Renal cortex interstitium (tissue), 11 donors: ENCODE data around the gene EGR4. TPM values are rescaled to one million over a fixed set of nuclear protein-coding genes. Genes with fewer than 3 reads are reported as not detected.
"Not testable (repeated sequence)": the region's sequence is repeated elsewhere in the genome, so short reads cannot be mapped to it uniquely, and the experiment has no call there.

Experiments used
- DNase-seq, 11 donors: peaks; one replicate each; pipeline ENCODE4 v3.0.0-alpha.2; 2013; ENCODE audit warnings: low read depth in 9 of 11, low spot score in 4 of 11; ENCODE audit errors: extremely low read depth in 1 of 11
- polyA plus RNA-seq, 3 donors: library from polyadenylated mRNA; unstranded; fragments of 120-200 nt; gene quantifications; one replicate each; pipeline ENCODE4 v1.2.1, GENCODE V29; 2013; ENCODE audit not compliant: insufficient read length in 3 of 3

EGR4 gene
- polyA plus RNA-seq, 3 donors, result not detected

- no peak for DNase-seq
Observed at GRCh38 chr2:73266061-73266901, 27.1 kb downstream of the EGR4 start.

- no peak for DNase-seq
Observed at GRCh38 chr2:73265298-73266060, 27.9 kb downstream of the EGR4 start.

GRCh38 chr2:73264783-73265182, 28.6 kb downstream of the EGR4 start:
- no peak for DNase-seq

GRCh38 chr2:73264332-73264606, 29.1 kb downstream of the EGR4 start:
- DNase-seq, result no peak

GRCh38 chr2:73263540-73264331, 29.6 kb downstream of the EGR4 start:
- DNase-seq, result no peak

- DNase-seq, result not testable (repeated sequence)
Observed at GRCh38 chr2:73262691-73263429, 30.5 kb downstream of the EGR4 start.

- no peak for DNase-seq
Observed at GRCh38 chr2:73262108-73262651, 31.2 kb downstream of the EGR4 start.

GRCh38 chr2:73260338-73260984, 32.9 kb downstream of the EGR4 start:
- DNase-seq, result no peak

- DNase-seq, result no peak
Observed at GRCh38 chr2:73259704-73260337, 33.5 kb downstream of the EGR4 start.

GRCh38 chr2:73259276-73259675, 34.1 kb downstream of the EGR4 start:
- no peak for DNase-seq

GRCh38 chr2:73258913-73259215, 34.5 kb downstream of the EGR4 start:
- no peak for DNase-seq

- no peak for DNase-seq
Observed at GRCh38 chr2:73258186-73258912, 35.0 kb downstream of the EGR4 start.

GRCh38 chr2:73257425-73258125, 35.8 kb downstream of the EGR4 start:
- no peak for DNase-seq

GRCh38 chr2:73257021-73257420, 36.3 kb downstream of the EGR4 start:
- DNase-seq, result no peak

GRCh38 chr2:73256618-73256922, 36.8 kb downstream of the EGR4 start:
- DNase-seq, result no peak

- DNase-seq, result no peak
Observed at GRCh38 chr2:73255907-73256617, 37.3 kb downstream of the EGR4 start.
